Gastrocnemius medialis (tissue), 4 donors: Measurements from ENCODE around the gene ENOX2. TPM values are rescaled to one million over a fixed set of nuclear protein-coding genes. Genes with fewer than 3 reads are reported as not detected.

Experiments used
- ATAC-seq, 2 donors: fragments of 150-250 bp; one replicate each; pipeline ENCODE4 v1.9.1; 2016
- DNase-seq, 2 donors: peaks; one replicate each; pipeline ENCODE4 v3.0.0-alpha.2; 2019
- H3K27ac ChIP-seq, 4 donors: fragments of 200-600 bp; sonication (generic); 1 replicate in 1 of 4; 2 replicates in 3 of 4; pipeline ENCODE4 v1.5.1; 2016 to 2018; ENCODE audit warnings: mild to moderate bottlenecking in 2 of 4, moderate library complexity in 1 of 4
- H3K27me3 ChIP-seq, 3 donors: fragments of 200-600 bp; sonication (generic) in 2 of 3; 1 replicate in 1 of 3; 2 replicates in 2 of 3; pipeline versions ENCODE4 v1.5.1 to v1.6.0; 2016 to 2019; ENCODE audit warnings: mild to moderate bottlenecking in 1 of 3, moderate library complexity in 1 of 3
- H3K36me3 ChIP-seq, 2 donors: fragments of 200-600 bp; sonication (generic) in 1 of 2; one replicate each; pipeline ENCODE4 v1.5.1; 2017 to 2018
- H3K4me1 ChIP-seq, 2 donors: fragments of 200-600 bp; sonication (generic) in 1 of 2; one replicate each; pipeline ENCODE4 v1.5.1; 2016 to 2017; ENCODE audit warnings: mild to moderate bottlenecking in 2 of 2
- H3K4me3 ChIP-seq, 4 donors: fragments of 200-600 bp; sonication (generic) in 3 of 4; 1 replicate in 1 of 4; 2 replicates in 3 of 4; pipeline ENCODE4 v1.5.1; 2016 to 2019; ENCODE audit warnings: mild to moderate bottlenecking in 2 of 4
- H3K9me3 ChIP-seq, 3 donors: fragments of 200-600 bp; sonication (generic) in 2 of 3; 1 replicate in 1 of 3; 2 replicates in 2 of 3; pipeline ENCODE4 v1.5.1; 2016 to 2019
- POLR2A ChIP-seq, 2 donors: fragments of 450-650 bp; IDR thresholded peaks; one replicate each; pipeline ENCODE4 v1.6.1; 2017; ENCODE audit warnings: antibody characterized with exemption in 2 of 2, mild to moderate bottlenecking in 2 of 2, moderate library complexity in 2 of 2
- in situ Hi-C, 4 donors: fragments of 200-750 bp; cut with MboI; loops; one replicate each; pipeline versions ENCODE4 v1.15.0 to v1.8.0; 2017; ENCODE audit warnings: low sequenced_read_pairs in 4 of 4
- intact Hi-C: fragments of 100-400 bp; cut with DNase I; formaldehyde crosslinking; loops from one replicate; pipeline ENCODE4 v1.15.1; 2023; ENCODE audit warnings: low total_unique reads
- total RNA-seq, 4 donors: library from RNA; depleted of rRNA; stranded (reverse); fragments of >200 nt; gene quantifications; one replicate each; pipeline versions ENCODE4 v1.1.0 to v1.2.3, GENCODE V29; 2016
- TF ChIP-seq, protein P1 (sequence below), 5 experiments: fragments of 450-650 bp in 3 of 5; fragments of 200-600 bp in 2 of 5; sonication (generic) in 2 of 5; IDR thresholded peaks in 4 of 5; conservative IDR thresholded peaks in 1 of 5; 1 replicate in 4 of 5; 2 replicates in 1 of 5; pipeline ENCODE4 v1.5.1; 2016 to 2019; ENCODE audit warnings: antibody characterized with exemption in 5 of 5, mild to moderate bottlenecking in 3 of 5, moderate library complexity in 3 of 5

Gene ENOX2
- total RNA-seq, 4 donors from 2014 or later, result 7.2 to 10.9 (median 7.9) TPM

DNA sequence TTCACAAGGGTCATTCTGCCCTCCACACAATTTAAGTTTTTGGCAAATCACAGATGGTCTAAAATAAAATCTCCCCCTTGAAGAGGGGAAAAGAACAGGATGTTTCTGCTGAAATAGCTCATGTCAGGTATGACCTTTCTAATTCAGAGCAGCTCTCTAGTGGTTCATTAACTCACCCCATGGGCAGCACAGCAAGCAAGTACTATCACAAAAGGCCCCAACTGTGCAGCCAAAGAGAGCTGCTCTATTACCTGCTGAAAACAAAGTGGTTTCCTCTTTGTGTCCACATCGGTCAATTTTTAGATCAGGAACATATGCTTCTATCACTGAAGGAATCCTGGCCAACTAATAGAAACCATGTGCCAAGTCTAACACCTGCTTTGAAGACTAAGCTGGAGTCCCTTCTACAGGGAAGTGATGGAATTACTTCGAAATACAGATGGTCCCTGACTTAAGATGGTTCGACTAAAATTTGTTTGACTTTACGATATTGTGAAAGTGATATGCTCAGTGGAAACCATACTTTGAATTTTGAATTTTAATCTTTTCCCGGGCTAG, 164.3 kb downstream of the ENOX2 start:
- DNase-seq (no peak), ATAC-seq (no peak)
- Histone ChIP-seq H3K36me3 (no peaks in the 10 kb centered on the region), H3K27me3 (no peaks in the 10 kb centered on the region), H3K4me3 (no peak overlapping the region), H3K27ac (no peak overlapping the region), H3K9me3 (no peaks in the 10 kb centered on the region), H3K4me1 (no peaks in the 10 kb centered on the region)
- TF ChIP-seq, protein P1, sequence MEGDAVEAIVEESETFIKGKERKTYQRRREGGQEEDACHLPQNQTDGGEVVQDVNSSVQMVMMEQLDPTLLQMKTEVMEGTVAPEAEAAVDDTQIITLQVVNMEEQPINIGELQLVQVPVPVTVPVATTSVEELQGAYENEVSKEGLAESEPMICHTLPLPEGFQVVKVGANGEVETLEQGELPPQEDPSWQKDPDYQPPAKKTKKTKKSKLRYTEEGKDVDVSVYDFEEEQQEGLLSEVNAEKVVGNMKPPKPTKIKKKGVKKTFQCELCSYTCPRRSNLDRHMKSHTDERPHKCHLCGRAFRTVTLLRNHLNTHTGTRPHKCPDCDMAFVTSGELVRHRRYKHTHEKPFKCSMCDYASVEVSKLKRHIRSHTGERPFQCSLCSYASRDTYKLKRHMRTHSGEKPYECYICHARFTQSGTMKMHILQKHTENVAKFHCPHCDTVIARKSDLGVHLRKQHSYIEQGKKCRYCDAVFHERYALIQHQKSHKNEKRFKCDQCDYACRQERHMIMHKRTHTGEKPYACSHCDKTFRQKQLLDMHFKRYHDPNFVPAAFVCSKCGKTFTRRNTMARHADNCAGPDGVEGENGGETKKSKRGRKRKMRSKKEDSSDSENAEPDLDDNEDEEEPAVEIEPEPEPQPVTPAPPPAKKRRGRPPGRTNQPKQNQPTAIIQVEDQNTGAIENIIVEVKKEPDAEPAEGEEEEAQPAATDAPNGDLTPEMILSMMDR (IDR thresholded peaks at IDR 0.05 in 4 of 5, conservative IDR thresholded peaks at IDR 0.05 in 1 of 5), result no peak
- TF ChIP-seq POLR2A (IDR thresholded peaks at IDR 0.05), result no peak
- in situ Hi-C loops, result no loop called here
- intact Hi-C loops, result no loop called here

- Histone ChIP-seq H3K27me3 (no peaks in the 10 kb centered on the region), H3K4me1 (no peaks in the 10 kb centered on the region), H3K4me3 (no peak overlapping the region), H3K27ac (no peak overlapping the region), H3K36me3 (no peaks in the 10 kb centered on the region), H3K9me3 (no peaks in the 10 kb centered on the region)
- DNase-seq (no peak), ATAC-seq (no peak)
- in situ Hi-C loops (no loop called here), intact Hi-C loops (no loop called here)
- TF ChIP-seq POLR2A (IDR thresholded peaks at IDR 0.05), result no peak
- TF ChIP-seq, protein P1 (IDR thresholded peaks at IDR 0.05 in 4 of 5, conservative IDR thresholded peaks at IDR 0.05 in 1 of 5), result no peak
Measured at GRCh38 chrX:130734713-130735112, 168.3 kb downstream of the ENOX2 start.

DNA sequence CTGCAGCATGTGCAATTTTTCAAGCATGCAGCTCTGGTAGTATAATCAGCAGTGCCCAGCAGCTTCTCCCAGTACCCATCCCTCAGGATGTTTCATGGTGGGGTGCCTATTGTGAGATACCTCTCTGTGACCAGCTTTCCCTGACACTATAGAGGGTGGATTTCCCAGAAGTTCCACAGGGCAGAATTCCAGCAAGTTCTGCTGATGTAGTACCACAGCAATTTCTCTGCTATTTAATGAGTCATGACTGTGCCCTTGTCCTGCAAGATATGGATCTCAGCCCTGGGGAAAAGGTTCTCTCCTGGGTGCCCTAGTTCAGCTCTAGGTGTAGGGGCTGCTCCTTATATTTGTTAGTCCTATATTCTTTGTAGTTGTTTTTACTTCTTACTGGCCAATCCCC, 174.8 kb downstream of the ENOX2 start:
- no peak for DNase-seq
- no peak for ATAC-seq
- Histone ChIP-seq H3K27me3 (no peaks in the 10 kb centered on the region), H3K36me3 (no peaks in the 10 kb centered on the region), H3K4me3 (no peak overlapping the region), H3K4me1 (no peaks in the 10 kb centered on the region), H3K9me3 (no peaks in the 10 kb centered on the region), H3K27ac (no peak overlapping the region)
- in situ Hi-C loops (no loop called here), intact Hi-C loops (no loop called here)
- TF ChIP-seq POLR2A (IDR thresholded peaks at IDR 0.05), result no peak
- TF ChIP-seq, protein P1 (IDR thresholded peaks at IDR 0.05 in 4 of 5, conservative IDR thresholded peaks at IDR 0.05 in 1 of 5), result no peak

GRCh38 chrX:130726661-130727060, 176.3 kb downstream of the ENOX2 start:
- TF ChIP-seq, protein P1 (IDR thresholded peaks at IDR 0.05 in 4 of 5, conservative IDR thresholded peaks at IDR 0.05 in 1 of 5), result no peak
- TF ChIP-seq POLR2A (IDR thresholded peaks at IDR 0.05), result no peak
- Histone ChIP-seq H3K4me1 (no peaks in the 10 kb centered on the region), H3K4me3 (no peak overlapping the region), H3K36me3 (no peaks in the 10 kb centered on the region), H3K9me3 (no peaks in the 10 kb centered on the region), H3K27me3 (no peaks in the 10 kb centered on the region), H3K27ac (no peak overlapping the region)
- in situ Hi-C loops, result no loop called here
- ATAC-seq (no peak), DNase-seq (no peak)
- intact Hi-C loops, result no loop called here

- H3K27me3 ChIP-seq, result no peaks in the 10 kb centered on the region
- intact Hi-C loops (no loop called here), in situ Hi-C loops (no loop called here)
- ATAC-seq (no peak), DNase-seq (no peak)
- H3K9me3 ChIP-seq, result no peaks in the 10 kb centered on the region
- no peaks in the 10 kb centered on the region for H3K36me3 ChIP-seq
- no peak overlapping the region for H3K27ac ChIP-seq
- no peak for TF ChIP-seq POLR2A (IDR thresholded peaks at IDR 0.05)
- TF ChIP-seq, protein P1 (IDR thresholded peaks at IDR 0.05 in 4 of 5, conservative IDR thresholded peaks at IDR 0.05 in 1 of 5), result no peak
- H3K4me1 ChIP-seq, result no peaks in the 10 kb centered on the region
- no peak overlapping the region for H3K4me3 ChIP-seq
Measured at GRCh38 chrX:130725519-130725918, 177.5 kb downstream of the ENOX2 start.
